MCF 10A (cell line): ENCODE measurements around the gene CBLN3. TPM values are rescaled to one million over a fixed set of nuclear protein-coding genes. Genes with fewer than 3 reads are reported as not detected.

Source experiments
- BruUV-seq: library from RNA; stranded (reverse); fragments of 400-500 nt; replicated peaks from 2 replicates; lab custom pipeline; 2021; lab: Mats Ljungman, UMichigan
- CTCF ChIA-PET: fragments of 300-600 bp; sonication (Branson Sonifier 250); formaldehyde crosslinking; extraction: SDS; loops from one replicate; lab custom pipeline; 2021; ENCODE audit warnings: antibody characterized with exemption, inconsistent platforms; lab: Yijun Ruan, JAX
- POLR2A ChIA-PET: fragments of 300-600, 350-650 bp; sonication (Branson Sonifier 250); formaldehyde crosslinking; extraction: SDS; loops from one replicate; lab custom pipeline; 2020; ENCODE audit warnings: antibody characterized with exemption, inconsistent platforms; lab: Yijun Ruan, JAX
- DNase-seq: peaks from one replicate; pipeline ENCODE4 v3.0.0-alpha.2; 2018; ENCODE audit not compliant: unreplicated experiment
- H3K27ac Mint-ChIP-seq: one replicate; pipeline ENCODE4 v1.8.0; 2022; ENCODE audit warnings: mild to moderate bottlenecking, low read depth, mixed read lengths; ENCODE audit not compliant: unreplicated experiment
- H3K27me3 Mint-ChIP-seq: one replicate; pipeline ENCODE4 v1.8.0; 2022; ENCODE audit warnings: mixed read lengths; ENCODE audit not compliant: insufficient read depth, unreplicated experiment
- H3K36me3 Mint-ChIP-seq: one replicate; pipeline ENCODE4 v1.8.0; 2022; ENCODE audit warnings: mild to moderate bottlenecking, moderate library complexity, mixed read lengths; ENCODE audit not compliant: insufficient read depth, unreplicated experiment
- H3K4me1 Mint-ChIP-seq: one replicate; pipeline ENCODE4 v1.8.0; 2022; ENCODE audit warnings: mixed read lengths; ENCODE audit not compliant: insufficient read depth, unreplicated experiment
- H3K4me3 Mint-ChIP-seq: one replicate; pipeline ENCODE4 v1.8.0; 2022; ENCODE audit warnings: mild to moderate bottlenecking, moderate library complexity, mixed read lengths; ENCODE audit not compliant: unreplicated experiment
- H3K9me3 Mint-ChIP-seq: one replicate; pipeline ENCODE4 v1.8.0; 2022; ENCODE audit warnings: mixed read lengths; ENCODE audit not compliant: unreplicated experiment
- intact Hi-C: fragments of 100-400 bp; cut with micrococcal nuclease; formaldehyde crosslinking; loops from 2 replicates; pipeline ENCODE4 v1.14.1; 2022
- total RNA-seq: library from RNA; stranded (reverse); gene quantifications from 2 replicates; pipeline ENCODE4 v1.2.3, GENCODE V29; 2022
- TF ChIP-seq, protein P1 (sequence below): fragments of 200-600 bp; IDR thresholded peaks from one replicate; pipeline ENCODE4 v1.8.0; 2022; ENCODE audit warnings: antibody characterized with exemption, mild to moderate bottlenecking; ENCODE audit not compliant: unreplicated experiment

CBLN3 gene
- total RNA-seq, 1 experiment from 2014 or later: 2.4 TPM

DNA sequence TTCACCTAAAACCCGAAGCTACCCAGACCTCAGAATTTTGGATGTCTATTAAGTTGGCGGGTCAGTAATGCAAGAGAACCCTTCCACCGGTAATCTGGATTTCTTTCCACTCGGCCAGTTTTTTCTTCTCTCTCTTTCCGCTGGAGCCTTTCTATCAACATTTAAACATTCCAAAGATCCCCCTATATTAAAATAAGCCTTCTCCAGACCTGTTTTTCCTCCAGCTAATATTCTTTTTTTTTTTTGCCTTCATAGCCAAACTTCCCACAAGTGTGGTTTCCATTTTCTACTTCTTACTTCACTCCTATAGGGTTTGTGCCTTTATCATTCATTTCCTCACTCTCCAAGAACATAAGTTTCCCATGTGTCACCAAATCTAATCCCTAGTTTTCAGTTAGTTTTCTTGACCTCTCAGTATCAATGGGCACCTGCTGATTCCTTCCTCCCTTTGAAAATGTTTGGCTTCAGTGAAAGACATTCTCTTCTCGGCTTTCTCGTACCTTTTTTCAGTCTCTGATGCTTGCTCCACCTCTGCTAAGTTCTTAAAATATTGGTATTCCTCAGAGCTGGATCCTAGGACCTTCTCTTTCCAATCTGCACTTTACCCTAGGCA, 13.7 kb upstream of the CBLN3 start:
- H3K36me3 Mint-ChIP-seq: peaks cover 47% of the 10 kb centered on the region
- H3K4me1 Mint-ChIP-seq: peaks cover 8% of the 10 kb centered on the region
- TF ChIP-seq, protein P1, sequence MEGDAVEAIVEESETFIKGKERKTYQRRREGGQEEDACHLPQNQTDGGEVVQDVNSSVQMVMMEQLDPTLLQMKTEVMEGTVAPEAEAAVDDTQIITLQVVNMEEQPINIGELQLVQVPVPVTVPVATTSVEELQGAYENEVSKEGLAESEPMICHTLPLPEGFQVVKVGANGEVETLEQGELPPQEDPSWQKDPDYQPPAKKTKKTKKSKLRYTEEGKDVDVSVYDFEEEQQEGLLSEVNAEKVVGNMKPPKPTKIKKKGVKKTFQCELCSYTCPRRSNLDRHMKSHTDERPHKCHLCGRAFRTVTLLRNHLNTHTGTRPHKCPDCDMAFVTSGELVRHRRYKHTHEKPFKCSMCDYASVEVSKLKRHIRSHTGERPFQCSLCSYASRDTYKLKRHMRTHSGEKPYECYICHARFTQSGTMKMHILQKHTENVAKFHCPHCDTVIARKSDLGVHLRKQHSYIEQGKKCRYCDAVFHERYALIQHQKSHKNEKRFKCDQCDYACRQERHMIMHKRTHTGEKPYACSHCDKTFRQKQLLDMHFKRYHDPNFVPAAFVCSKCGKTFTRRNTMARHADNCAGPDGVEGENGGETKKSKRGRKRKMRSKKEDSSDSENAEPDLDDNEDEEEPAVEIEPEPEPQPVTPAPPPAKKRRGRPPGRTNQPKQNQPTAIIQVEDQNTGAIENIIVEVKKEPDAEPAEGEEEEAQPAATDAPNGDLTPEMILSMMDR: no peak
- BruUV-seq: TSS peak; percentile 80
- no peaks in the 10 kb centered on the region for H3K9me3 Mint-ChIP-seq
- H3K4me3 Mint-ChIP-seq: peak overlapping the region; percentile 78
- no peaks in the 10 kb centered on the region for H3K27me3 Mint-ChIP-seq
- POLR2A ChIA-PET: interaction anchor here (0.6 to 4.8 kb wide), 14 partner anchors 10 to 679 kb away, joined by 3 to 47 read pairs (median 4); partner anchors contain the start of genes CBLN3, DCAF11, DHRS1 and KHNYN
- intact Hi-C loops: no loop called here
- peak overlapping the region; percentile 100 for H3K27ac Mint-ChIP-seq
- no peak for DNase-seq
- CTCF ChIA-PET: interaction anchor here (0.5 to 5.5 kb wide), 6 partner anchors 12 to 1112 kb away, joined by 3 to 64 read pairs (median 9); partner anchors contain the start of genes ADCY4, CIDEB and KHNYN

DNA sequence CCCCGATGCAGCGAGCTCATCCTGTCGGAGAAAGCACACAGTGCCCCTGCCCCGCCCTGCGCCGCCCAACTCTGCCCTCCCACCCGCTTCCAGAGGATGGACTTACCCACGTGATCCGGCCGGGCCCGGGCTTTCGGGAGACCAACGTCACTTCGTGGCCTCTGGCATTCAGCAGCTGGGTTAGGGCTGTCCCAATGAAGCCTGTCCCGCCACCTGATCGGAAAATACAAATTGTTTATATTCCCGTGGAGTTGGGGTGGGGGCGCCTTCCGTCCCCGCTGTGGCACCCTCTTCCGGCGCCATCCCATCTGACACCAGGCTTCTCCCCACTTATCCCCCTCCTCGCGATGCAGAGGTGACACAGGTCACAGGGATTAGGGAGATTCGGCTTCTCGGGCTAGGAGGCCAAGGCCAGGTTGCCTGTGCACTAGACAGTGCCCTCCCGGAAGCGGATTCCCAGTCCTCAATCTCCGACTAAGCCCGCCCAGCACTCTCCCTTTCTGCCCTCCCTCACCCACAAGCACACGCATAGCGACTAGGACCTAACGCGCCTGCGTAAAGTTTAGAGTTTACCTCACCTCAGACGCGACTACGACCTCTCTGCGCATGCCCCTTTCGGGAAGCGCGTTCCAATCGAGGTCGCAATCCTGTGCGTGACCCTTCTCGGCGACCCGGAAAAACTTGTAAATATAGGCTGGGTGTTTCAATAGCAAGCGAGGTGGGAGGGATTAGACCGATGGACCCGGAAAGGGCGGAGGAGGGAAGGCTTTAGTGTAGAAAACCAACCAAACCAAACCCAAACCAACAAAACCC, 13.0 kb upstream of the CBLN3 start, which contains the start of gene SDR39U1:
Gene SDR39U1 (minus strand): TSS at position 537 of the 813 bp plus-strand sequence. CDS start 7 bp downstream, at position 530.
- Mint-ChIP-seq H3K36me3 (peaks cover 54% of the 10 kb centered on the region), H3K27ac (peak within 1 kb of the TSS; percentile 100), H3K4me1 (peaks cover 8% of the 10 kb centered on the region), H3K27me3 (no peaks in the 10 kb centered on the region), H3K9me3 (no peaks in the 10 kb centered on the region), H3K4me3 (peak within 1 kb of the TSS; percentile 78)
- CTCF ChIA-PET: interaction anchor here (0.5 to 5.5 kb wide), 15 partner anchors 11 to 1111 kb away, joined by 3 to 64 read pairs (median 4); partner anchors contain the start of genes ADCY4, CIDEB and KHNYN
- DNase-seq: peak; percentile 99
- TF ChIP-seq, protein P1: no peak
- POLR2A ChIA-PET: interaction anchor here (0.8 to 4.8 kb wide), 19 partner anchors 10 to 328 kb away, joined by 3 to 47 read pairs (median 5); partner anchors contain the start of genes CBLN3, DCAF11, DHRS1 and IPO4
- intact Hi-C loops: no loop called here
- no TSS peak for BruUV-seq

DNA sequence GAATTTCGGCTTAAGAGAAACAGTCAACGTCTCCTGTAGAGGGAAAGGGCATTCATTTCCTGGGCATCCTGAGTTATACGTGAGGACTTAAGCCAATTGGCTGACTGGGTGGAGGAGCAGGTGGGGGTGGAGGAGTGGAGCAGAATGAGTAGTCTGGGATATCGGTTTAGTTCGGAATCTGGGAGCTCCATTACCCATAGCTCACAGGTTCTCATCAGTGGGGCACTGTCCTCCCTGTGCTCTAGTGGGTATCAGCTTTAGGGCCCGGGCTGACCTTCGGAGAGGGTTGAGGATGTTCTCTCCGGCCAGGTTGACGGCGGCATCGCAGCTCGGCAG, 12.4 kb upstream of the CBLN3 start:
- Mint-ChIP-seq H3K4me3 (peak overlapping the region; percentile 78), H3K9me3 (no peaks in the 10 kb centered on the region)
- POLR2A ChIA-PET: interaction anchor here (0.8 to 4.8 kb wide), 17 partner anchors 11 to 327 kb away, joined by 3 to 47 read pairs (median 5); partner anchors contain the start of genes CBLN3, DCAF11, DHRS1 and IPO4

More for the DNA sequence above, 12.4 kb upstream of the CBLN3 start:
- CTCF ChIA-PET: interaction anchor here (0.7 to 5.5 kb wide), 17 partner anchors 10 to 202 kb away, joined by 3 to 64 read pairs (median 3); partner anchors contain the start of genes ADCY4, CIDEB and KHNYN
- Mint-ChIP-seq H3K4me1 (peaks cover 8% of the 10 kb centered on the region), H3K27me3 (no peaks in the 10 kb centered on the region), H3K27ac (peak overlapping the region; percentile 100), H3K36me3 (peaks cover 60% of the 10 kb centered on the region)
- BruUV-seq: no TSS peak
- TF ChIP-seq, protein P1: no peak
- intact Hi-C loops: no loop called here
- no peak for DNase-seq
